NCI-H1694 treated with DMSO at 0.1 percent for 48 hours (cell line): ENCODE results near the gene CERCAM.
"Not testable (repeated sequence)": the region's sequence is repeated elsewhere in the genome, so short reads cannot be mapped to it uniquely, and the experiment has no call there.

Experiments used
- DNase-seq: peaks from one replicate; lab custom pipeline; 2025; lab: John Stamatoyannopoulos, UW

CERCAM gene

GRCh38 chr9:128393145-128393775 lies 27.4 kb upstream of the CERCAM start:
- DNase-seq: no peak

GRCh38 chr9:128393970-128394369 lies 26.7 kb upstream of the CERCAM start:
- no peak for DNase-seq

GRCh38 chr9:128394379-128395168 lies 26.1 kb upstream of the CERCAM start:
- no peak for DNase-seq

GRCh38 chr9:128396970-128397613 lies 23.6 kb upstream of the CERCAM start:
- no peak for DNase-seq

GRCh38 chr9:128397831-128398230 lies 22.8 kb upstream of the CERCAM start:
- no peak for DNase-seq

- no peak for DNase-seq
These were observed 20.8 kb upstream of the CERCAM start for GRCh38 chr9:128399861-128400260.

GRCh38 chr9:128404560-128404959 lies 16.1 kb upstream of the CERCAM start:
- no peak for DNase-seq

- DNase-seq: no peak
These were observed 15.4 kb upstream of the CERCAM start for GRCh38 chr9:128405077-128405779.

GRCh38 chr9:128405780-128406171 lies 14.9 kb upstream of the CERCAM start:
- no peak for DNase-seq

GRCh38 chr9:128406848-128407391 lies 13.7 kb upstream of the CERCAM start:
- DNase-seq: no peak

- no peak for DNase-seq
These were observed 11.7 kb upstream of the CERCAM start for GRCh38 chr9:128408963-128409431.

- DNase-seq: no peak
These were observed 11.2 kb upstream of the CERCAM start for GRCh38 chr9:128409450-128409849.

GRCh38 chr9:128409978-128410377 lies 10.7 kb upstream of the CERCAM start:
- no peak for DNase-seq

- no peak for DNase-seq
These were observed 9.1 kb upstream of the CERCAM start for GRCh38 chr9:128411364-128412119.

- peak; percentile 57 for DNase-seq
These were observed 8.4 kb upstream of the CERCAM start for GRCh38 chr9:128412120-128412790.

GRCh38 chr9:128413728-128414127 lies 6.9 kb upstream of the CERCAM start:
- not testable (repeated sequence) for DNase-seq

GRCh38 chr9:128414461-128414860 lies 6.2 kb upstream of the CERCAM start:
- DNase-seq: no peak

GRCh38 chr9:128415281-128415680 lies 5.4 kb upstream of the CERCAM start:
- no peak for DNase-seq

- no peak for DNase-seq
These were observed 4.6 kb upstream of the CERCAM start for GRCh38 chr9:128416014-128416413.

- DNase-seq: no peak
These were observed 4.1 kb upstream of the CERCAM start for GRCh38 chr9:128416432-128417019.
